ENCODE results near the gene CCDC28B. TPM values are rescaled to one million over a fixed set of nuclear protein-coding genes. Genes with fewer than 3 reads are reported as not detected.

CCDC28B gene
- total RNA-seq, 4 donors from 2014 or later: 1.2 to 4.0 (median 2.7) TPM; not detected in 1

DNA sequence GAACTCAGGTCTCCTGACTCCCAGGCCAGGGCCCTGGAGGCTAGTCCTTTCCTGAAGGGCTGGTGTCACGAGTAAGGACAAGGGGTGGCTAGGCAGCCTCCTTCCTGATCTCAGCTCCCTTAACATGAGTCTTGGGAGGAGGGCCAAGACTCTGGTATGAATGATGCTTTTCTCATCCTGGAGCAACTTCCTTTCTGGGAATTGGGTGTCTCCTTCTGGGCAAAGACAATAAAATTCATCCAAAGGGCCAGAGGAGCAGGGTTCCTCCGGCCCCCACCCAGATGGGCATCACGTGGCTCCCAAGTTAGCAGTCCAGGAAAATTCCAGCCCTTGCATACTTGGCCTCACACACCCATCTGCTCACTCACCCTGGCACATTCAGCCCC, 46.5 kb downstream of the CCDC28B start, which contains the start of gene FAM167B:
TSS of gene FAM167B (plus strand) at position 335 of the 386 bp plus-strand sequence. CDS start 200 bp downstream, outside the sequence.
- intact Hi-C loops (cut with DNase I; ENCODE audit: low total_unique reads) (no loop called here), in situ Hi-C loops (cut with MboI; ENCODE audit: low pct_ligation_motif_present in 1 of 4, low pct_unique_long_range_greater_than_20kb in 1 of 4, low sequenced_read_pairs in 3 of 4) (no loop called here)
- Histone ChIP-seq H3K36me3 (no peaks in the 10 kb centered on the region), H3K27me3 (no peaks in the 10 kb centered on the region), H3K4me1 (peaks cover 4 to 31% (median 12%) of the 10 kb centered on the region in 4 donors), H3K4me3 (no peak within 1 kb of the TSS), H3K27ac (peak within 1 kb of the TSS; percentile 45 to 66 (median 60)), H3K9me3 (no peaks in the 10 kb centered on the region)
- DNase-seq: peak; percentile 12
- WGBS, 2 donors (ENCODE audit: low coverage in 1 of 2): 53% methylated on average over 3 of the region's 3 CpGs; no CpG with 5 or more reads in 1 of the 2 donors
- TF ChIP-seq EP300 (IDR thresholded peaks at IDR 0.05; ENCODE audit: low read depth): no peak
- TF ChIP-seq, protein P1, sequence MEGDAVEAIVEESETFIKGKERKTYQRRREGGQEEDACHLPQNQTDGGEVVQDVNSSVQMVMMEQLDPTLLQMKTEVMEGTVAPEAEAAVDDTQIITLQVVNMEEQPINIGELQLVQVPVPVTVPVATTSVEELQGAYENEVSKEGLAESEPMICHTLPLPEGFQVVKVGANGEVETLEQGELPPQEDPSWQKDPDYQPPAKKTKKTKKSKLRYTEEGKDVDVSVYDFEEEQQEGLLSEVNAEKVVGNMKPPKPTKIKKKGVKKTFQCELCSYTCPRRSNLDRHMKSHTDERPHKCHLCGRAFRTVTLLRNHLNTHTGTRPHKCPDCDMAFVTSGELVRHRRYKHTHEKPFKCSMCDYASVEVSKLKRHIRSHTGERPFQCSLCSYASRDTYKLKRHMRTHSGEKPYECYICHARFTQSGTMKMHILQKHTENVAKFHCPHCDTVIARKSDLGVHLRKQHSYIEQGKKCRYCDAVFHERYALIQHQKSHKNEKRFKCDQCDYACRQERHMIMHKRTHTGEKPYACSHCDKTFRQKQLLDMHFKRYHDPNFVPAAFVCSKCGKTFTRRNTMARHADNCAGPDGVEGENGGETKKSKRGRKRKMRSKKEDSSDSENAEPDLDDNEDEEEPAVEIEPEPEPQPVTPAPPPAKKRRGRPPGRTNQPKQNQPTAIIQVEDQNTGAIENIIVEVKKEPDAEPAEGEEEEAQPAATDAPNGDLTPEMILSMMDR (IDR thresholded peaks at IDR 0.05): no peak
- no peak for TF ChIP-seq POLR2A (IDR thresholded peaks at IDR 0.05)
- TF ChIP-seq POLR2AphosphoS5 (IDR thresholded peaks at IDR 0.05): peak; percentile 32 to 56 (median 44)

DNA sequence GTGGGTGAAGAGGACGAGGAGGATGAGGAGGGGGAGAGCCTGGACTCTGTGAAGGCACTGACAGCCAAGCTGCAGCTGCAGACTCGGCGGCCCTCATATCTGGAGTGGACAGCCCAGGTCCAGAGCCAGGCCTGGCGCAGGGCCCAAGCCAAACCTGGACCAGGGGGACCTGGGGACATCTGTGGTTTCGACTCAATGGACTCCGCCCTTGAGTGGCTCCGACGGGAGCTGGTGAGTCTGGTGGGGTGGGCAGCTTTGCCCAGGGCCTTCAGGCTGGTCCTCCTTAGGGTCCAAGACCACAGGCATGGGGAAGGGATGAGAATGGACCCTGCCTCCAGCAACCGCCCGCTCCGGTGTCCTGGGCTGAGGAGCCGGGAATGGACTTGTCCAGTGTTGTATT, 47.1 kb downstream of the CCDC28B start:
- intact Hi-C loops (cut with DNase I; ENCODE audit: low total_unique reads): no loop called here
- TF ChIP-seq, protein P1 (IDR thresholded peaks at IDR 0.05): no peak
- TF ChIP-seq EP300 (IDR thresholded peaks at IDR 0.05; ENCODE audit: low read depth): no peak
- 82% methylated on average over 10 of the region's 12 CpGs; no CpG with 5 or more reads in 1 of the 2 donors for WGBS, 2 donors (ENCODE audit: low coverage in 1 of 2)
- Histone ChIP-seq H3K27me3 (no peaks in the 10 kb centered on the region), H3K36me3 (no peaks in the 10 kb centered on the region), H3K4me1 (peaks cover 4 to 25% (median 11%) of the 10 kb centered on the region in 4 donors), H3K4me3 (no peak overlapping the region), H3K9me3 (no peaks in the 10 kb centered on the region), H3K27ac (peak overlapping the region; percentile 45 to 66 (median 60))
- in situ Hi-C loops (cut with MboI; ENCODE audit: low pct_ligation_motif_present in 1 of 4, low pct_unique_long_range_greater_than_20kb in 1 of 4, low sequenced_read_pairs in 3 of 4): no loop called here
- DNase-seq: no peak

DNA sequence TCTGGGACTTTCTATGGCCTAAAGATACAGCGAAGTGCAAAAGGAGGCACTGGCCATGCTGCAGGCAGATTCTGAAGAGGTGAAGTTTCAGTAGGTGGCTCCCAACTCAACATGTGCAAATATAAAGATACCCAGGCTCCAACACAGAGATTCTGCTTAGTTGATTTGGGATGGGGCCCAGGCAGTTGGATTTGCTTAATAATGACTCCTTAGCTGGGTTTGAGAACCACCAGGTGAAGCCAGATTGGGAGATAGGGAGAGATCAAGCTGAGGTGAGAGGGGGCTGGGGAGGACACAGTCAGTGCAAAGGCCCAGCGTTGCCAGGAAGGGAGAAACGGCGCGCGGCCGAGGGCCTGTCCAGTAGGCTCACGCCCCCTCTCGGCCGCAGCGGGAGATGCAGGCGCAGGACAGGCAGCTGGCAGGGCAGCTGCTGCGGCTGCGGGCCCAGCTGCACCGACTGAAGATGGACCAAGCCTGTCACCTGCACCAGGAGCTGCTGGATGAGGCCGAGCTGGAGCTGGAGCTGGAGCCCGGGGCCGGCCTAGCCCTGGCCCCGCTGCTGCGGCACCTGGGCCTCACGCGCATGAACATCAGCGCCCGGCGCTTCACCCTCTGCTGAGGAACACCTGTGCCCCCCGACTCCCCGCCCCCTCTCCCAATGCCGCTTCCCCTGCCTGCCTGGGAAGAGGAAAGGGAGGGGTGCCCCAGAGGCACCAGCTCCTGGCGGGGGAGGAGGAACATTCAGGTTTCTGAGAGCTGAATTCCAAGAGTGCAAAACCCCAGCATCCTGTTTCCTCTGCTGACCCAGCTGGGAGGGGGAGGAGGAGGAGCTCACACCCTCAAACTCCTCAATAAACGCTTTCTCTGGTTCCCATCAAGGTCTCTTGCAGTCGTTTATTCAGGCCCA, 47.8 kb downstream of the CCDC28B start:
- H3K27ac ChIP-seq: peak overlapping the region; percentile 45 to 66 (median 60)
- intact Hi-C loops (cut with DNase I; ENCODE audit: low total_unique reads): no loop called here
- H3K36me3 ChIP-seq: no peaks in the 10 kb centered on the region
- no peaks in the 10 kb centered on the region for H3K9me3 ChIP-seq
- no peak overlapping the region for H3K4me3 ChIP-seq
- TF ChIP-seq POLR2A (IDR thresholded peaks at IDR 0.05) (no peak), EP300 (IDR thresholded peaks at IDR 0.05; ENCODE audit: low read depth) (no peak), POLR2AphosphoS5 (IDR thresholded peaks at IDR 0.05) (peak; percentile 8 to 60 (median 52))
- TF ChIP-seq, protein P1 (IDR thresholded peaks at IDR 0.05): peak; percentile 77 to 90 (median 85)
- peaks cover 0 to 25% (median 11%) of the 10 kb centered on the region in 4 donors for H3K4me1 ChIP-seq
- in situ Hi-C loops (cut with MboI; ENCODE audit: low pct_ligation_motif_present in 1 of 4, low pct_unique_long_range_greater_than_20kb in 1 of 4, low sequenced_read_pairs in 3 of 4): no loop called here
- 8% methylated on average over 25 of the region's 31 CpGs; no CpG with 5 or more reads in 1 of the 2 donors for WGBS, 2 donors (ENCODE audit: low coverage in 1 of 2)
- no peaks in the 10 kb centered on the region for H3K27me3 ChIP-seq
- DNase-seq: peak; percentile 92

DNA sequence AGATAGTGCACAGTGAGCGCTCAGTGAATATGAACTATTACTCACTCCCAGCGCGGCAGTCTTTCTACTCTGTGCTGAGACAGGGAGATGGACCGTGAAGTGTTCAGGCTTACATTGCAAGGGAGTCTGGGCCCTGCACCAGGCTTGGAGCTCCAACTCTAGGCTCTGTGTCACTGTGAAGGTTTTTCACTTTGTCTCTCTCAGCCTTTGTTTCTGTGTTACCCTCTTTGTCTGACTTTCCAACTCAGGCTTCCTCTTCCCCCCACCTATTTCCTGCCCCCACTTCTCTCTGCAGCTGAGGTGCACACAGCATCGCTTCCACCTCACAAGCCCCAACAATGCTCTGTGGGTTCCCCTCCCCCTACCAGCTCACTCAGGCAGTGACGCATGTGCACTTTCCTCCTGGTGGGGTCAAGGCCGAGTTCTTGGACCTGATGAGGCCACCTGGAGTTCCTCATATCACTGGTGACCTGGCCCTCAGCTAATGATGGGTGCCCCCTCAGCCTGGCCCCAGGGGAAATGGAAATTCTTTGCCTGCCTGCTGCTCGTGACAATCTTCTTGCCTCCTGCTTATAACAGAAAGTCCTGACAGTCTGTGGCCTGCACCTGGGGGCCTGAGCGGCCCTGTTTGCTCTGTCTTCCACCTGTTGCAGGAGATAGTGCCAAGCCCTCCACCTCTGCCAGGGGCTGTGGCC, 49.6 kb downstream of the CCDC28B start:
- peak; percentile 79 for DNase-seq
- H3K9me3 ChIP-seq: no peaks in the 10 kb centered on the region
- H3K27ac ChIP-seq: peak overlapping the region; percentile 67 to 79 (median 76)
- peaks cover 0 to 25% (median 11%) of the 10 kb centered on the region in 4 donors for H3K4me1 ChIP-seq
- no peaks in the 10 kb centered on the region for H3K36me3 ChIP-seq
- TF ChIP-seq EP300 (IDR thresholded peaks at IDR 0.05; ENCODE audit: low read depth): no peak
- TF ChIP-seq POLR2AphosphoS5 (IDR thresholded peaks at IDR 0.05): peak in 2 of 3 donors; percentile 51 to 58
- TF ChIP-seq POLR2A (IDR thresholded peaks at IDR 0.05): peak; percentile 40
- no peaks in the 10 kb centered on the region for H3K27me3 ChIP-seq
- in situ Hi-C loops (cut with MboI; ENCODE audit: low pct_ligation_motif_present in 1 of 4, low pct_unique_long_range_greater_than_20kb in 1 of 4, low sequenced_read_pairs in 3 of 4) (no loop called here), intact Hi-C loops (cut with DNase I; ENCODE audit: low total_unique reads) (no loop called here)
- no peak overlapping the region for H3K4me3 ChIP-seq
- WGBS, 2 donors (ENCODE audit: low coverage in 1 of 2): 54 to 68% methylated on average over 3 to 9 of the region's 9 CpGs

Data from transverse colon (tissue), 4 donors.